GM23338 (cell line): ENCODE measurements around the gene TMEM174. TPM values are rescaled to one million over a fixed set of nuclear protein-coding genes. Genes with fewer than 3 reads are reported as not detected.

Experiments used
- ATAC-seq: fragments of 200-7000 bp; cut with Tn5 transposase; 3 replicates; pipeline ENCODE4 v1.9.1; 2020
- DNase-seq: peaks from one replicate; pipeline ENCODE4 v3.0.0-alpha.2; 2015; ENCODE audit warnings: low spot score
- H2AFZ ChIP-seq: fragments of 200-600 bp; sonication (generic); 2 replicates; pipeline ENCODE4 v1.8.0; 2016; ENCODE audit warnings: antibody characterized with exemption, mild to moderate bottlenecking, moderate library complexity
- H3F3A ChIP-seq: fragments of 200-600 bp; sonication (generic); replicated peaks from 2 replicates; pipeline ENCODE4 v1.8.0; 2017; ENCODE audit warnings: antibody characterized with exemption, mixed run types, low read depth
- H3K27ac ChIP-seq: fragments of 200-600 bp; sonication (generic); 2 replicates; pipeline ENCODE4 v1.6.1; 2016; ENCODE audit warnings: low read depth
- H3K27me3 ChIP-seq: fragments of 200-600 bp; sonication (generic); 2 replicates; pipeline ENCODE4 v1.8.0; 2016; ENCODE audit warnings: mild to moderate bottlenecking, mixed run types, moderate library complexity; ENCODE audit not compliant: insufficient read depth
- H3K36me3 ChIP-seq: fragments of 200-600 bp; sonication (generic); 2 replicates; pipeline ENCODE4 v1.8.0; 2016; ENCODE audit warnings: mild to moderate bottlenecking; ENCODE audit not compliant: insufficient read depth
- H3K4me1 ChIP-seq: fragments of 200-600 bp; sonication (generic); 2 replicates; pipeline ENCODE4 v1.8.0; 2016; ENCODE audit warnings: mild to moderate bottlenecking, moderate library complexity; ENCODE audit not compliant: insufficient read depth
- H3K4me2 ChIP-seq: fragments of 200-600 bp; sonication (generic); 2 replicates; pipeline ENCODE4 v1.7.1; 2017; ENCODE audit warnings: mixed run types
- H3K4me3 ChIP-seq: fragments of 200-600 bp; sonication (generic); 2 replicates; pipeline ENCODE4 v1.6.1; 2016; ENCODE audit warnings: mixed run types
- H3K79me2 ChIP-seq: fragments of 200-600 bp; sonication (generic); replicated peaks from 2 replicates; pipeline ENCODE4 v1.8.0; 2017; ENCODE audit warnings: mild to moderate bottlenecking; ENCODE audit not compliant: insufficient read depth
- H3K9me2 ChIP-seq: fragments of 200-600 bp; sonication (generic); 2 replicates; pipeline ENCODE4 v1.8.0; 2017; ENCODE audit not compliant: insufficient read depth
- H4K20me1 ChIP-seq: fragments of 200-600 bp; sonication (generic); replicated peaks from 2 replicates; pipeline ENCODE4 v1.8.0; 2017; ENCODE audit warnings: mild to moderate bottlenecking; ENCODE audit not compliant: insufficient read depth
- H3K27ac Mint-ChIP-seq: 2 replicates; pipeline ENCODE4 v1.8.0; 2020; ENCODE audit warnings: inconsistent platforms, mild to moderate bottlenecking, moderate library complexity, mixed read lengths
- H3K27me3 Mint-ChIP-seq: 3 replicates; pipeline ENCODE4 v1.8.0; 2022; ENCODE audit warnings: low read depth, mild to moderate bottlenecking, moderate library complexity, mixed read lengths, inconsistent platforms; ENCODE audit not compliant: insufficient read depth, poor library complexity
- H3K36me3 Mint-ChIP-seq: 3 replicates; pipeline ENCODE4 v1.8.0; 2021; ENCODE audit warnings: low read depth, mild to moderate bottlenecking, inconsistent platforms, moderate library complexity, mixed read lengths
- H3K4me1 Mint-ChIP-seq: 3 replicates; pipeline ENCODE4 v1.8.0; 2020; ENCODE audit warnings: mild to moderate bottlenecking, inconsistent platforms, mixed read lengths
- H3K4me3 Mint-ChIP-seq: 3 replicates; pipeline ENCODE4 v1.8.0; 2021; ENCODE audit warnings: moderate library complexity, mild to moderate bottlenecking, inconsistent platforms, mixed read lengths
- H3K9me3 Mint-ChIP-seq: 3 replicates; pipeline ENCODE4 v1.8.0; 2020; ENCODE audit warnings: moderate library complexity, mild to moderate bottlenecking, inconsistent platforms, mixed read lengths
- CREB1 ChIP-seq: fragments of 250-450 bp; sonication (Bioruptor Pico); IDR thresholded peaks from 2 replicates; pipeline ENCODE4 v1.5.0; 2020; ENCODE audit warnings: low read depth, mild to moderate bottlenecking, moderate library complexity
- ETS1 ChIP-seq: IDR thresholded peaks from 2 replicates; pipeline ENCODE4 v1.6.1; 2016; ENCODE audit warnings: antibody characterized with exemption
- EZH2phosphoT487 ChIP-seq: fragments of 200-600 bp; sonication (generic); IDR thresholded peaks from one replicate; pipeline ENCODE4 v1.8.1; 2018; ENCODE audit warnings: antibody characterized with exemption; ENCODE audit not compliant: unreplicated experiment
- JUNB ChIP-seq: IDR thresholded peaks from one replicate; pipeline ENCODE4 v1.6.1; 2016; ENCODE audit warnings: antibody characterized with exemption; ENCODE audit not compliant: unreplicated experiment
- NANOG ChIP-seq: IDR thresholded peaks from 2 replicates; pipeline ENCODE4 v1.6.1; 2016; ENCODE audit warnings: antibody characterized with exemption, borderline replicate concordance
- STAT1 ChIP-seq: IDR thresholded peaks from one replicate; pipeline ENCODE4 v1.6.1; 2016; ENCODE audit warnings: antibody characterized with exemption; ENCODE audit not compliant: unreplicated experiment
- ZNF114 ChIP-seq: fragments of 250-450 bp; sonication (Bioruptor Pico); IDR thresholded peaks from 2 replicates; pipeline ENCODE4 v1.5.0; 2020; ENCODE audit warnings: mild to moderate bottlenecking, moderate library complexity
- ZNF462 ChIP-seq: fragments of 250-450 bp; sonication (Bioruptor Pico); IDR thresholded peaks from 2 replicates; pipeline ENCODE4 v1.5.0; 2020; ENCODE audit warnings: mild to moderate bottlenecking, moderate library complexity
- polyA plus RNA-seq: library from polyadenylated mRNA; unstranded; fragments of >200 nt; fragmentation: Nextera tagmentation; extraction: Ambion mirVana; gene quantifications from 2 replicates; pipeline ENCODE4 v1.2.1, GENCODE V29; 2016
- total RNA-seq: library from RNA; depleted of rRNA; stranded (reverse); fragments of >200 nt; shearing (Covaris generic); gene quantifications from 2 replicates; pipeline ENCODE4 v1.2.3, GENCODE V29; 2014

TMEM174 gene
- total and polyA plus RNA-seq, 2 experiments from 2014 or later = not detected

- H3K4me1 ChIP-seq = peaks cover 8% of the 10 kb centered on the region; the same call in 1 of the 2 replicates
- Mint-ChIP-seq H3K4me1 (peaks cover 13% of the 10 kb centered on the region; the same call in 2 of the 3 replicates), H3K4me3 (no peak overlapping the region), H3K27me3 (peaks cover 6% of the 10 kb centered on the region), H3K27ac (no peak overlapping the region), H3K9me3 (no peaks in the 10 kb centered on the region), H3K36me3 (no peaks in the 10 kb centered on the region)
- H3K27ac ChIP-seq = no peak overlapping the region
- no peaks in the 10 kb centered on the region for H3K79me2 ChIP-seq
- no peaks in the 10 kb centered on the region for H3K36me3 ChIP-seq
- no peaks in the 10 kb centered on the region for H3K27me3 ChIP-seq
- 0 out of 2 replicates have a peak, but pooled peaks cover 3% of the 10 kb centered on the region for H3K9me2 ChIP-seq
- H3F3A ChIP-seq = no peaks in the 10 kb centered on the region
- no peaks in the 10 kb centered on the region for H4K20me1 ChIP-seq
- 0 out of 2 replicates have a peak overlapping the region, but pooled peaks have one; percentile 32 for H2AFZ ChIP-seq
- TF ChIP-seq JUNB (no peak), STAT1 (no peak), ZNF462 (no peak), ZNF114 (CRISPR knock-in tag) (no peak), CREB1 (CRISPR knock-in tag) (no peak)
- peak; percentile 47; the same call in 1 of the 3 replicates for ATAC-seq
- H3K4me3 ChIP-seq = no peak overlapping the region
- H3K4me2 ChIP-seq = no peak overlapping the region
- no peak for DNase-seq
These were observed 3.3 kb downstream of the TMEM174 start for GRCh38 chr5:73176250-73176649.

GRCh38 chr5:73178265-73178664, 5.3 kb downstream of the TMEM174 start:
- H3K9me3 Mint-ChIP-seq = no peaks in the 10 kb centered on the region
- H3K27ac Mint-ChIP-seq = no peak overlapping the region
- ATAC-seq (no peak), DNase-seq (no peak)
- Histone ChIP-seq H3K36me3 (no peaks in the 10 kb centered on the region), H4K20me1 (no peaks in the 10 kb centered on the region), H3K27ac (no peak overlapping the region), H3F3A (no peaks in the 10 kb centered on the region), H3K4me3 (no peak overlapping the region), H3K4me2 (no peak overlapping the region), H3K4me1 (peaks cover 2% of the 10 kb centered on the region; the same call in 1 of the 2 replicates), H3K9me2 (0 out of 2 replicates have a peak, but pooled peaks cover 3% of the 10 kb centered on the region), H2AFZ (peak overlapping the region; percentile 72), H3K79me2 (no peaks in the 10 kb centered on the region), H3K27me3 (no peaks in the 10 kb centered on the region)
- no peak overlapping the region for H3K4me3 Mint-ChIP-seq
- TF ChIP-seq CREB1 (CRISPR knock-in tag) (no peak), ETS1 (no peak), EZH2phosphoT487 (no peak), NANOG (no peak)
- H3K4me1 Mint-ChIP-seq = peaks cover 10% of the 10 kb centered on the region; the same call in 2 of the 3 replicates
- peaks cover 6% of the 10 kb centered on the region for H3K27me3 Mint-ChIP-seq
- no peaks in the 10 kb centered on the region for H3K36me3 Mint-ChIP-seq
